Astrocyte (in vitro differentiated cells and primary cell): ENCODE measurements around the gene JAML. TPM values are rescaled to one million over a fixed set of nuclear protein-coding genes. Genes with fewer than 3 reads are reported as not detected.

ENCODE experiments used
- DNase-seq: peaks from one replicate; pipeline ENCODE4 v3.0.0-alpha.2; 2010; ENCODE audit warnings: low read depth
- FAIRE-seq: peaks from 2 replicates; lab custom pipeline; 2011; peaks lifted over from hg19 to GRCh38; lab: Jason Lieb, UNC
- H2AFZ ChIP-seq: 2 replicates; pipeline ENCODE4 v1.6.0; 2012; ENCODE audit warnings: low read depth, low read length, inconsistent platforms
- H3K27ac ChIP-seq: 2 replicates; pipeline ENCODE4 v1.5.1; 2011; ENCODE audit warnings: low read depth, low read length, inconsistent platforms
- H3K27me3 ChIP-seq: 2 replicates; pipeline ENCODE4 v1.6.0; 2011; ENCODE audit warnings: low read length, inconsistent platforms; ENCODE audit not compliant: insufficient read depth
- H3K36me3 ChIP-seq: 2 replicates; pipeline ENCODE4 v1.5.1; 2011; ENCODE audit warnings: low read length, inconsistent platforms; ENCODE audit not compliant: insufficient read depth
- H3K4me1 ChIP-seq: 2 replicates; pipeline ENCODE4 v1.5.1; 2011; ENCODE audit warnings: low read length, inconsistent platforms; ENCODE audit not compliant: insufficient read depth
- H3K4me2 ChIP-seq: 2 replicates; pipeline ENCODE4 v1.6.0; 2012; ENCODE audit warnings: low read length, inconsistent platforms
- H3K4me3 ChIP-seq: 2 replicates; pipeline ENCODE4 v1.5.1; 2011; ENCODE audit warnings: low read depth, mild to moderate bottlenecking, low read length, inconsistent platforms; ENCODE audit not compliant: insufficient read depth
- H3K79me2 ChIP-seq: 2 replicates; pipeline ENCODE4 v1.6.0; 2012; ENCODE audit warnings: mild to moderate bottlenecking, low read length, inconsistent platforms; ENCODE audit not compliant: insufficient read depth
- H3K9ac ChIP-seq: 2 replicates; pipeline ENCODE4 v1.6.0; 2012; ENCODE audit warnings: mild to moderate bottlenecking, low read length, inconsistent platforms
- H3K9me3 ChIP-seq: 2 replicates; pipeline ENCODE4 v1.5.1; 2012; ENCODE audit warnings: low read depth, mild to moderate bottlenecking, low read length, inconsistent platforms; ENCODE audit not compliant: insufficient read depth
- H4K20me1 ChIP-seq: 2 replicates; pipeline ENCODE4 v1.6.0; 2012; ENCODE audit warnings: low read length, inconsistent platforms; ENCODE audit not compliant: insufficient read depth
- H3K27ac Mint-ChIP-seq: one replicate; pipeline ENCODE4 v1.8.0; 2021; ENCODE audit warnings: mild to moderate bottlenecking, mixed read lengths; ENCODE audit not compliant: unreplicated experiment
- H3K27me3 Mint-ChIP-seq: one replicate; pipeline ENCODE4 v1.8.0; 2021; ENCODE audit warnings: low read depth, mixed read lengths; ENCODE audit not compliant: unreplicated experiment
- H3K36me3 Mint-ChIP-seq: one replicate; pipeline ENCODE4 v1.8.0; 2021; ENCODE audit warnings: low read depth, mixed read lengths; ENCODE audit not compliant: unreplicated experiment
- H3K4me1 Mint-ChIP-seq: one replicate; pipeline ENCODE4 v1.8.0; 2021; ENCODE audit warnings: low read depth, mixed read lengths; ENCODE audit not compliant: unreplicated experiment
- H3K4me3 Mint-ChIP-seq: one replicate; pipeline ENCODE4 v1.8.0; 2021; ENCODE audit warnings: mild to moderate bottlenecking, moderate library complexity, mixed read lengths; ENCODE audit not compliant: unreplicated experiment
- H3K9me3 Mint-ChIP-seq: one replicate; pipeline ENCODE4 v1.8.0; 2021; ENCODE audit warnings: mild to moderate bottlenecking, mixed read lengths; ENCODE audit not compliant: unreplicated experiment
- EZH2 ChIP-seq: IDR thresholded peaks from 2 replicates; pipeline ENCODE4 v1.6.1; 2012; ENCODE audit warnings: mild to moderate bottlenecking, low read length, inconsistent platforms; ENCODE audit not compliant: insufficient read depth
- total RNA-seq: library from RNA; stranded (reverse); gene quantifications from 2 replicates; pipeline ENCODE4 v1.2.1, GENCODE V29; 2021
- TF ChIP-seq, protein P1 (sequence below): IDR thresholded peaks from 2 replicates; pipeline ENCODE4 v1.5.1; 2011; ENCODE audit warnings: low read depth, mild to moderate bottlenecking, inconsistent platforms, low read length, moderate library complexity; ENCODE audit not compliant: insufficient read depth

Gene JAML
- total RNA-seq, 1 donor from 2014 or later, result not detected

GRCh38 chr11:118163494-118163893 lies 61.3 kb downstream of the JAML start:
- H3K4me1 ChIP-seq, result no peaks in the 10 kb centered on the region
- no peak overlapping the region for H3K4me3 ChIP-seq
- DNase-seq (no peak), FAIRE-seq (no peak)
- Mint-ChIP-seq H3K36me3 (no peaks in the 10 kb centered on the region), H3K27me3 (peaks cover 80% of the 10 kb centered on the region), H3K4me3 (no peak overlapping the region), H3K9me3 (peaks cover 2% of the 10 kb centered on the region), H3K4me1 (no peaks in the 10 kb centered on the region), H3K27ac (no peak overlapping the region)
- no peak overlapping the region for H3K27ac ChIP-seq
- no peak overlapping the region for H3K4me2 ChIP-seq
- TF ChIP-seq, protein P1, sequence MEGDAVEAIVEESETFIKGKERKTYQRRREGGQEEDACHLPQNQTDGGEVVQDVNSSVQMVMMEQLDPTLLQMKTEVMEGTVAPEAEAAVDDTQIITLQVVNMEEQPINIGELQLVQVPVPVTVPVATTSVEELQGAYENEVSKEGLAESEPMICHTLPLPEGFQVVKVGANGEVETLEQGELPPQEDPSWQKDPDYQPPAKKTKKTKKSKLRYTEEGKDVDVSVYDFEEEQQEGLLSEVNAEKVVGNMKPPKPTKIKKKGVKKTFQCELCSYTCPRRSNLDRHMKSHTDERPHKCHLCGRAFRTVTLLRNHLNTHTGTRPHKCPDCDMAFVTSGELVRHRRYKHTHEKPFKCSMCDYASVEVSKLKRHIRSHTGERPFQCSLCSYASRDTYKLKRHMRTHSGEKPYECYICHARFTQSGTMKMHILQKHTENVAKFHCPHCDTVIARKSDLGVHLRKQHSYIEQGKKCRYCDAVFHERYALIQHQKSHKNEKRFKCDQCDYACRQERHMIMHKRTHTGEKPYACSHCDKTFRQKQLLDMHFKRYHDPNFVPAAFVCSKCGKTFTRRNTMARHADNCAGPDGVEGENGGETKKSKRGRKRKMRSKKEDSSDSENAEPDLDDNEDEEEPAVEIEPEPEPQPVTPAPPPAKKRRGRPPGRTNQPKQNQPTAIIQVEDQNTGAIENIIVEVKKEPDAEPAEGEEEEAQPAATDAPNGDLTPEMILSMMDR, result no peak
- TF ChIP-seq EZH2, result no peak
- peaks cover 30% of the 10 kb centered on the region for H3K27me3 ChIP-seq
- no peaks in the 10 kb centered on the region for H3K79me2 ChIP-seq
- no peak overlapping the region for H3K9ac ChIP-seq
- no peaks in the 10 kb centered on the region for H3K9me3 ChIP-seq
- H2AFZ ChIP-seq, result no peak overlapping the region
- H4K20me1 ChIP-seq, result no peaks in the 10 kb centered on the region
- no peaks in the 10 kb centered on the region for H3K36me3 ChIP-seq

DNA sequence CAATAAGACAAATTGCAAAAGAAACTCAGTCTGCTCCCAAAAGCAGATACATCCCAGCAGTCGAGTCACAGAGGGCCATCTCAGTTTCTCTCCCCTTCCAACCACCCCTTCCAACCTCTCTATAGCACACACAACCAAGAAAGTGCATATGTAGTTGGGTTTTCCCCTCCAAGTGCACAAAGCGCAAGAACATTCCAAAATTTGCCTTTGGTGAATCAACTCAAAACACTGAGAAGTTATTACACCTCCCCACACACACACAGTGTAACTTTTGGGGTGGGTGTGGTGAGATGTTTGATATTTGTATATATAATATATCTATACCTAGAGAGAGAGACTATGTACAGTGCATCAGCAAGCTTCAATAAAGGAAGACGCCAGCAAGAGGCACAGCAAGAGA lies 62.0 kb downstream of the JAML start:
- H3K27ac ChIP-seq, result no peak overlapping the region
- FAIRE-seq (no peak), DNase-seq (no peak)
- no peaks in the 10 kb centered on the region for H3K79me2 ChIP-seq
- TF ChIP-seq EZH2, result no peak
- TF ChIP-seq, protein P1, result no peak
- no peak overlapping the region for H3K9ac ChIP-seq
- peaks cover 2% of the 10 kb centered on the region for H3K9me3 Mint-ChIP-seq
- H3K4me3 Mint-ChIP-seq, result no peak overlapping the region
- no peak overlapping the region for H3K4me2 ChIP-seq
- peaks cover 80% of the 10 kb centered on the region for H3K27me3 Mint-ChIP-seq
- H3K27ac Mint-ChIP-seq, result no peak overlapping the region
- no peak overlapping the region for H3K4me3 ChIP-seq
- H3K36me3 ChIP-seq, result no peaks in the 10 kb centered on the region
- no peaks in the 10 kb centered on the region for H3K36me3 Mint-ChIP-seq
- H3K27me3 ChIP-seq, result peaks cover 36% of the 10 kb centered on the region
- no peaks in the 10 kb centered on the region for H3K4me1 Mint-ChIP-seq
- no peaks in the 10 kb centered on the region for H3K4me1 ChIP-seq
- no peaks in the 10 kb centered on the region for H4K20me1 ChIP-seq
- H3K9me3 ChIP-seq, result no peaks in the 10 kb centered on the region
- no peak overlapping the region for H2AFZ ChIP-seq

DNA sequence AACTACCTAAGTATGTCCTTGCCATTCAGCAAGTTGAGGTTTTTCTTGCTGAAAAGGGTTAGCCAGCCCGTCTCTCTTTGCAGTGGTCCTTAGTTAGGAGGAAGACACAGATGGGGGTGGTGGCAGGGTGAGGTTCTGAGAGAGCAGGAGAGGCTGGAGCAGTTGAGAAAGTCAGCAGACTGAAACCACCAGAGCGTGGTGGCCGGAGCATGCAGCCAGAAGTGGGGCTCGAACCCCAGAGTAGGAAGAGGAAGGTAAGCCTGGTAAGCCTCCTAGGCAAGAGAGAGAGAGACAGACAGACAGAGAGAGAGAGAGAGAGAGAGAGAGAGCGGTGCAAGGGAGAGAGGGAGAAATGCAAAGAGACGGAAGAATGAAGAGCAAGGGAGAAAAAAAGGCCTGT lies 63.0 kb downstream of the JAML start:
- Mint-ChIP-seq H3K27ac (no peak overlapping the region), H3K4me1 (no peaks in the 10 kb centered on the region), H3K36me3 (no peaks in the 10 kb centered on the region), H3K4me3 (no peak overlapping the region), H3K27me3 (peaks cover 80% of the 10 kb centered on the region), H3K9me3 (peaks cover 2% of the 10 kb centered on the region)
- Histone ChIP-seq H3K27ac (no peak overlapping the region), H3K79me2 (no peaks in the 10 kb centered on the region), H3K4me1 (no peaks in the 10 kb centered on the region), H3K9ac (no peak overlapping the region), H2AFZ (no peak overlapping the region), H3K27me3 (peaks cover 45% of the 10 kb centered on the region), H3K36me3 (no peaks in the 10 kb centered on the region), H3K4me2 (no peak overlapping the region), H3K4me3 (no peak overlapping the region), H4K20me1 (no peaks in the 10 kb centered on the region), H3K9me3 (no peaks in the 10 kb centered on the region)
- TF ChIP-seq EZH2, result no peak
- TF ChIP-seq, protein P1, result no peak
- DNase-seq, result no peak
- FAIRE-seq, result no peak
